GM15510 (cell line): ENCODE measurements around the gene SHISA4.

Experiments used
- POLR2A ChIP-seq: IDR thresholded peaks from 3 replicates; pipeline ENCODE4 v1.6.1; 2011; ENCODE audit warnings: borderline replicate concordance; ENCODE audit not compliant: insufficient read length; ENCODE audit errors: extremely low read depth

SHISA4 gene

GRCh38 chr1:201890806-201891450 lies 2.2 kb downstream of the SHISA4 start:
- no peak for TF ChIP-seq POLR2A

GRCh38 chr1:201891451-201892045 lies 2.9 kb downstream of the SHISA4 start:
- no peak for TF ChIP-seq POLR2A

- no peak for TF ChIP-seq POLR2A
Observed at GRCh38 chr1:201892211-201892610, 3.5 kb downstream of the SHISA4 start.

GRCh38 chr1:201893431-201893830 lies 4.7 kb downstream of the SHISA4 start:
- no peak for TF ChIP-seq POLR2A

GRCh38 chr1:201894343-201895119 lies 5.8 kb downstream of the SHISA4 start:
- no peak for TF ChIP-seq POLR2A

- no peak for TF ChIP-seq POLR2A
Observed at GRCh38 chr1:201895120-201895665, 6.5 kb downstream of the SHISA4 start.

GRCh38 chr1:201895913-201896807 lies 7.5 kb downstream of the SHISA4 start:
- no peak for TF ChIP-seq POLR2A

GRCh38 chr1:201896951-201897391 lies 8.3 kb downstream of the SHISA4 start:
- TF ChIP-seq POLR2A, result no peak

- no peak for TF ChIP-seq POLR2A
Observed at GRCh38 chr1:201898240-201898894, 9.7 kb downstream of the SHISA4 start.

- TF ChIP-seq POLR2A, result no peak
Observed at GRCh38 chr1:201898992-201899391, 10.3 kb downstream of the SHISA4 start.

GRCh38 chr1:201899683-201900429 lies 11.2 kb downstream of the SHISA4 start:
- no peak for TF ChIP-seq POLR2A

- no peak for TF ChIP-seq POLR2A
Observed at GRCh38 chr1:201900476-201900875, 11.8 kb downstream of the SHISA4 start.

GRCh38 chr1:201902198-201902597 lies 13.5 kb downstream of the SHISA4 start:
- TF ChIP-seq POLR2A, result no peak
